ENCODE results near the gene RAP1GAP2. TPM values are rescaled to one million over a fixed set of nuclear protein-coding genes. Genes with fewer than 3 reads are reported as not detected.
"Not testable (repeated sequence)": the region's sequence is repeated elsewhere in the genome, so short reads cannot be mapped to it uniquely, and the experiment has no call there.

RAP1GAP2 gene
- total RNA-seq, 1 donor from 2014 or later = 22.6 TPM

- no peak for DNase-seq (ENCODE audit: extremely low spot score in 2 of 2)
- Histone ChIP-seq H3K4me3 (no peak overlapping the region), H3K4me1 (no peaks in the 10 kb centered on the region), H3K27me3 (no peaks in the 10 kb centered on the region), H3K9me3 (no peaks in the 10 kb centered on the region), H3K27ac (no peak overlapping the region), H3K36me3 (no peaks in the 10 kb centered on the region)
- no peak for TF ChIP-seq POLR2AphosphoS5 (IDR thresholded peaks at IDR 0.05; ENCODE audit: insufficient read depth in 1 of 2, low read depth in 1 of 2)
- no peak for TF ChIP-seq POLR2A (IDR thresholded peaks at IDR 0.05)
- TF ChIP-seq CTCF (IDR thresholded peaks at IDR 0.05) = no peak
- intact Hi-C loops (cut with DNase I) = no loop called here
Measured at GRCh38 chr17:2814049-2814448, 17.8 kb downstream of the RAP1GAP2 start.

DNA sequence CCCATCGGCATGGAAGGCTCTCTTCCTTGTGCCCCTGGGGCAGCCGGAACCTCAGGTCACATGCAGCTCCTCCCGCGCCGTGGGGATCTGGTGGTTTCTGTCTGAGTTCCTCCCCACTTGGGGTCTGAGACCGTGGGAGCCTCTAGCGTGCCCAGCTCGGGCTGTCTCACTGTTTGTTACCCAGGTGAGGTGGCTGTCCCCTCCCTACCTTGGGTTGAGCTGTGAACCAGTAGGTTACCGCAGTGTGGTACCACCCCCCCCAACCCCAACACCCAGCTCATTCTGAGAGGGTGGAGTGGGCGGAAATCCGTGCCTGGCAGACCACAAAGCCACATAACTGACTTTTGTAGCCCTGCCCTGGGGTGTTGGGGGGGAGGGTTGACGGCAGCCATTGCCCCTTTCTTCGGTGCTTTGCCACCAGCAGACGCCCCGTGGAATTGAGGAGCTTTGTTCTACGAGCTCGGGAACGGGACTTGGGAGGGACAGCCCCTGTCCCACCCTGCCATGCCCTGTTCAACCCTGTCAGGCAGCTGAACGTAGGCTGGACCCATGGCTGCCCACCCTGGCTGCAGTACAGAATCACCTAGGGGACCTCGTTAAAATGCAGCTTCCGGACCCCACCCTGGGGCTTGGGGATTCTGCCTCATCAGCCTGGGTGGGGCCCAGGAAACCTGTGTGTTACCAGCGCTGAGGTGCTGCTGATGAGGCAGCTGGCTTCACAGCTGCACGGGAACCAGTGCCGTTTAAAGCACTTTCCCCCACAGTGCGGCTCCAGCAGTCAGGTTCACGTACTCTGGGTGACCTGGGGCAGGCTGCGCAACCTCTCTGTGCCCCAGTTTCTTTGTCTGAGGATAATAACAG, 18.5 kb downstream of the RAP1GAP2 start:
- intact Hi-C loops (cut with DNase I) = no loop called here
- no peak overlapping the region for H3K4me3 ChIP-seq
- H3K27me3 ChIP-seq = no peaks in the 10 kb centered on the region
- H3K27ac ChIP-seq = no peak overlapping the region
- DNase-seq (ENCODE audit: extremely low spot score in 2 of 2) = no peak
- H3K4me1 ChIP-seq = no peaks in the 10 kb centered on the region
- peak in 1 of 2 donors; percentile 22 for TF ChIP-seq POLR2AphosphoS5 (IDR thresholded peaks at IDR 0.05; ENCODE audit: insufficient read depth in 1 of 2, low read depth in 1 of 2)
- TF ChIP-seq POLR2A (IDR thresholded peaks at IDR 0.05) = no peak
- no peak for TF ChIP-seq CTCF (IDR thresholded peaks at IDR 0.05)
- H3K9me3 ChIP-seq = no peaks in the 10 kb centered on the region
- H3K36me3 ChIP-seq = no peaks in the 10 kb centered on the region

DNA sequence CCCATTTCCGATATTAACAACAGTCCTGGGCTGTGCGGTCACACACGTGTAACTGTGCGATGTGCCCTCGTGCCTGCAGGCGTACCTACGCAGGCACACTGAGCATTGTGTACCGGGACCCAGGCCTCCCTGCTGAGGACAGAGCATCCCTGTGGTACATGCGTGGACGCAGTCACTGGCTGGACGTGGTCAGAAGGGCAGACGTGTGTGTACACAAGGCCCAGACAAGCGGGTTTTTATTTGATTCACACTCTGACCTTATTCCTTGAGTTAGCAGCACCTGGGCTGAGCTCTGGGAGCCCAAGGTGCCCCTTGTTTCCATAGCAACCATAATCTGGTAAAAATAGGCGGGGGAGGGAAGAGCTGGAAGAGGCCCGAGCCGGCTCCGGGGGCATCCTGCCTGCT, 19.5 kb downstream of the RAP1GAP2 start:
- Histone ChIP-seq H3K27me3 (no peaks in the 10 kb centered on the region), H3K36me3 (no peaks in the 10 kb centered on the region), H3K4me3 (no peak overlapping the region), H3K4me1 (no peaks in the 10 kb centered on the region), H3K27ac (no peak overlapping the region), H3K9me3 (no peaks in the 10 kb centered on the region)
- DNase-seq (ENCODE audit: extremely low spot score in 2 of 2) = no peak
- intact Hi-C loops (cut with DNase I) = no loop called here
- TF ChIP-seq POLR2AphosphoS5 (IDR thresholded peaks at IDR 0.05; ENCODE audit: insufficient read depth in 1 of 2, low read depth in 1 of 2) = no peak
- TF ChIP-seq POLR2A (IDR thresholded peaks at IDR 0.05) = no peak
- no peak for TF ChIP-seq CTCF (IDR thresholded peaks at IDR 0.05)

DNA sequence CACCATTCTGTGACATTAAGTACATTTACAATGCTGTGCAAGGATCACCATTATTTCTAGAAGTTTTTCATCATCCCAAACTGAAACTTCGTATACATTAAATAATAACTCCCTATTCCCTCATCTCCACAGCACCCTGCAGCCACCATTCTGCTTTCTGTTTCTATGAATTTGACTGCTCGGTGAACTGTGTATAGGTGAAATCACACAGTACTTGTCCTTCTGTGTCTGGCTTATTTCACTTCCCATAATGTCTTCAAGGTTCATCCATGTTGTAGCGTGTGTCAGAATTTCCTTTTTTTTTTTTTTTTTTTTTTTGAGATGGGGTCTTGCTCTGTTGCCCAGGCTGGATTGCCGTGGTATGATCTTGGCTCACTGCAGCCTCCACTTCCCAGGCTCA, 20.4 kb downstream of the RAP1GAP2 start:
- H3K27ac ChIP-seq = no peak overlapping the region
- H3K9me3 ChIP-seq = no peaks in the 10 kb centered on the region
- DNase-seq (ENCODE audit: extremely low spot score in 2 of 2) = no peak
- no peaks in the 10 kb centered on the region for H3K36me3 ChIP-seq
- H3K4me3 ChIP-seq = no peak overlapping the region
- intact Hi-C loops (cut with DNase I) = no loop called here
- TF ChIP-seq POLR2A (IDR thresholded peaks at IDR 0.05) (no peak), POLR2AphosphoS5 (IDR thresholded peaks at IDR 0.05; ENCODE audit: insufficient read depth in 1 of 2, low read depth in 1 of 2) (no peak), CTCF (IDR thresholded peaks at IDR 0.05) (no peak)
- no peaks in the 10 kb centered on the region for H3K27me3 ChIP-seq
- no peaks in the 10 kb centered on the region for H3K4me1 ChIP-seq

GRCh38 chr17:2819294-2819693, 23.1 kb downstream of the RAP1GAP2 start:
- H3K9me3 ChIP-seq; H3K4me1 ChIP-seq; H3K4me3 ChIP-seq; H3K36me3 ChIP-seq; H3K27ac ChIP-seq; H3K27me3 ChIP-seq; intact Hi-C loops (cut with DNase I); DNase-seq (ENCODE audit: extremely low spot score in 2 of 2): not testable (repeated sequence)
